OCI-LY7 (cell line): ENCODE measurements around the gene FBXW12. TPM values are rescaled to one million over a fixed set of nuclear protein-coding genes. Genes with fewer than 3 reads are reported as not detected.

Experiments used
- BruUV-seq: library from RNA; stranded (reverse); fragments of 400-500 nt; replicated peaks from 2 replicates; lab custom pipeline; 2021; lab: Mats Ljungman, UMichigan
- CTCF ChIA-PET: fragments of 300-600 bp; sonication (Branson Sonifier 250); formaldehyde crosslinking; loops from one replicate; lab custom pipeline; 2022; ENCODE audit warnings: antibody characterized with exemption; ENCODE audit not compliant: unreplicated experiment; lab: Charles Lee
- POLR2A ChIA-PET: fragments of 300-600 bp; sonication (Branson Sonifier 250); formaldehyde crosslinking; loops from one replicate; lab custom pipeline; 2022; ENCODE audit warnings: antibody characterized with exemption; lab: Charles Lee
- DNase-seq: peaks from one replicate; pipeline ENCODE4 v3.0.0-alpha.2; 2015; ENCODE audit warnings: low spot score
- H2AFZ ChIP-seq: fragments of 200-600 bp; sonication (generic), shearing (Covaris generic); 2 replicates; pipeline ENCODE4 v1.6.1; 2014; ENCODE audit warnings: mild to moderate bottlenecking, antibody characterized with exemption, low read length, moderate library complexity
- H3K27ac ChIP-seq: fragments of 200-600 bp; sonication (generic); 2 replicates; pipeline ENCODE4 v1.5.1; 2014; ENCODE audit warnings: mixed run types, low read depth, mild to moderate bottlenecking, moderate library complexity, low read length, inconsistent platforms; ENCODE audit not compliant: poor library complexity, severe bottlenecking
- H3K36me3 ChIP-seq: fragments of 200-600 bp; sonication (generic); 2 replicates; pipeline ENCODE4 v1.6.1; 2014; ENCODE audit warnings: mild to moderate bottlenecking, antibody characterized with exemption, low read length, moderate library complexity, mixed read lengths; ENCODE audit not compliant: insufficient read depth
- H3K4me1 ChIP-seq: fragments of 200-600 bp; sonication (generic); 2 replicates; pipeline ENCODE4 v1.5.1; 2014; ENCODE audit warnings: mild to moderate bottlenecking, low read length; ENCODE audit not compliant: insufficient read depth, poor library complexity, severe bottlenecking
- H3K4me2 ChIP-seq: fragments of 200-600 bp; sonication (generic); 2 replicates; pipeline ENCODE4 v1.6.1; 2014; ENCODE audit warnings: mild to moderate bottlenecking, low read length
- H3K4me3 ChIP-seq: fragments of 200-600 bp; sonication (generic); 2 replicates; pipeline ENCODE4 v1.5.1; 2014; ENCODE audit warnings: mild to moderate bottlenecking, low read depth, low read length; ENCODE audit not compliant: poor library complexity, severe bottlenecking
- H3K79me2 ChIP-seq: fragments of 200-600 bp; sonication (generic); 2 replicates; pipeline ENCODE4 v1.6.1; 2016; ENCODE audit warnings: low read depth, mild to moderate bottlenecking, low read length, moderate library complexity, mixed read lengths; ENCODE audit not compliant: insufficient read depth
- H3K9me2 ChIP-seq: fragments of 200-600 bp; sonication (generic); 2 replicates; pipeline ENCODE4 v1.6.1; 2016; ENCODE audit warnings: mild to moderate bottlenecking, low read length, mixed read lengths; ENCODE audit not compliant: insufficient read depth
- H3K9me3 ChIP-seq: fragments of 200-600 bp; sonication (generic); 2 replicates; pipeline ENCODE4 v1.6.1; 2014; ENCODE audit warnings: mild to moderate bottlenecking, mixed run types, low read length, mixed read lengths
- H4K20me1 ChIP-seq: fragments of 200-600 bp; sonication (generic); 2 replicates; pipeline ENCODE4 v1.6.1; 2014; ENCODE audit warnings: mild to moderate bottlenecking, antibody characterized with exemption, low read length, moderate library complexity, mixed read lengths; ENCODE audit not compliant: insufficient read depth
- CTCF ChIP-seq: fragments of 200-600 bp; sonication (generic); conservative IDR thresholded peaks from 2 replicates; pipeline ENCODE4 v1.5.1; 2014; ENCODE audit warnings: mild to moderate bottlenecking, antibody characterized with exemption, low read length, moderate library complexity, mixed read lengths
- EZH2phosphoT487 ChIP-seq: fragments of 200-600 bp; sonication (generic); IDR thresholded peaks from 2 replicates; pipeline ENCODE4 v1.6.1; 2018; ENCODE audit warnings: low read depth, borderline replicate concordance, mild to moderate bottlenecking, mixed run types, antibody characterized with exemption, low read length, moderate library complexity, mixed read lengths
- intact Hi-C: fragments of 100-400 bp; cut with micrococcal nuclease; formaldehyde crosslinking; loops from one replicate; pipeline ENCODE4 v1.10.0; 2022; ENCODE audit not compliant: unreplicated experiment
- total RNA-seq, 2 experiments: library from RNA; depleted of rRNA in 1 of 2; stranded (reverse); fragments of >200 nt in 1 of 2; shearing (Covaris generic) in 1 of 2; gene quantifications; 2 replicates each; pipeline ENCODE4 v1.2.3, GENCODE V29; 2014 to 2022

FBXW12 gene
- total RNA-seq, 2 experiments from 2014 or later: 0.44 to 0.50 TPM

DNA sequence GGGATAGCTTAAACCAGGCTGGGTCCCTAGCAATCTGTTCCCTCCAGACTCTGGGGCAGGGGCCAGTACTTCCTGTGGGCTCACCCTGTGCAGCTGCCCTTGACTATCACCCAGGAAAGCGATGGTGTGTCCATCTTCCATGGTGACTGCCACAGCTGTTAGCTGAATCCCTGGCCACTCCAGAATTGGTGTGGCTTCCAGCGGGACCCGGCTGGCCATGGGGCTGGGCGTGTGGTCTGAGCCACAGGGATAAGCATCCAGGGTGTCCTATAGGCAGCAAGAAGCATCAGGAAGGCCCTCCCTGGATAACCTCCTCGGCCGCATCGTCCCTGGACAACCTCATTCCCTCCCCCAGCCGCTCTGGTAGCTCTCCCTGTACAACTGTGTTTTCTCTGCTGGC is 50.7 kb downstream of the FBXW12 start:
- H3K4me1 ChIP-seq: no peaks in the 10 kb centered on the region
- no peak overlapping the region for H3K4me3 ChIP-seq
- CTCF ChIA-PET: interaction anchor here (0.9 to 1.4 kb wide), 2 partner anchors 11 to 13 kb away, joined by 3 to 9 read pairs; no protein-coding TSS in a partner anchor
- no peak for DNase-seq
- no peak overlapping the region for H2AFZ ChIP-seq
- intact Hi-C loops: loop anchor here (1.0 to 5.0 kb wide), 2 partner anchors 21 to 145 kb away; no protein-coding TSS in a partner anchor
- TF ChIP-seq EZH2phosphoT487 (no peak), CTCF (no peak)
- no peaks in the 10 kb centered on the region for H3K36me3 ChIP-seq
- H3K27ac ChIP-seq: no peak overlapping the region
- no peak overlapping the region for H3K4me2 ChIP-seq
- H3K9me2 ChIP-seq: no peaks in the 10 kb centered on the region
- BruUV-seq: no TSS peak
- H4K20me1 ChIP-seq: no peaks in the 10 kb centered on the region
- no peaks in the 10 kb centered on the region for H3K79me2 ChIP-seq
- H3K9me3 ChIP-seq: no peaks in the 10 kb centered on the region
- POLR2A ChIA-PET: interaction anchor here (1.2 kb wide), 1 partner anchor 21 kb away, joined by 7 read pairs; no protein-coding TSS in a partner anchor

GRCh38 chr3:48423241-48423882 is 51.3 kb downstream of the FBXW12 start:
- POLR2A ChIA-PET: interaction anchor here (1.2 kb wide), 1 partner anchor 22 kb away, joined by 7 read pairs; no protein-coding TSS in a partner anchor
- Histone ChIP-seq H3K79me2 (no peaks in the 10 kb centered on the region), H3K27ac (no peak overlapping the region), H2AFZ (no peak overlapping the region), H3K9me2 (no peaks in the 10 kb centered on the region), H3K4me1 (no peaks in the 10 kb centered on the region), H3K4me2 (no peak overlapping the region), H3K36me3 (no peaks in the 10 kb centered on the region), H3K9me3 (no peaks in the 10 kb centered on the region), H4K20me1 (no peaks in the 10 kb centered on the region), H3K4me3 (no peak overlapping the region)
- intact Hi-C loops: loop anchor here (5.0 kb wide), 1 partner anchor 146 kb away; no protein-coding TSS in a partner anchor
- TF ChIP-seq CTCF (no peak), EZH2phosphoT487 (no peak)
- no peak for DNase-seq
- no TSS peak for BruUV-seq
- CTCF ChIA-PET: interaction anchor here (0.9 to 1.4 kb wide), 2 partner anchors 12 to 13 kb away, joined by 3 to 9 read pairs; no protein-coding TSS in a partner anchor
